Right atrium auricular region (tissue), 2 donors: ENCODE data around the gene CCDC91. TPM values are rescaled to one million over a fixed set of nuclear protein-coding genes. Genes with fewer than 3 reads are reported as not detected.

ENCODE experiments used
- DNase-seq: peaks from one replicate; pipeline ENCODE4 v3.0.0-alpha.2; 2019; ENCODE audit warnings: low spot score
- H3K27ac ChIP-seq, 2 donors: fragments of 200-600 bp; sonication (generic); 1 replicate in 1 of 2; 2 replicates in 1 of 2; pipeline ENCODE4 v1.5.1; 2016 to 2019
- H3K27me3 ChIP-seq, 2 donors: fragments of 200-600 bp; sonication (generic); one replicate each; pipeline versions ENCODE4 v1.5.1 to v1.6.0; 2017 to 2019
- H3K36me3 ChIP-seq: fragments of 200-600 bp; sonication (generic); one replicate; pipeline ENCODE4 v1.5.1; 2016
- H3K4me1 ChIP-seq, 2 donors: fragments of 200-600 bp; sonication (generic); one replicate each; pipeline versions ENCODE4 v1.5.1 to v1.6.0; 2017 to 2019
- H3K4me3 ChIP-seq, 2 donors: fragments of 200-600 bp; sonication (generic); 1 replicate in 1 of 2; 2 replicates in 1 of 2; pipeline ENCODE4 v1.5.1; 2017 to 2019; ENCODE audit warnings: mild to moderate bottlenecking in 1 of 2, moderate library complexity in 1 of 2
- H3K9me3 ChIP-seq, 2 donors: fragments of 200-600 bp; sonication (generic); one replicate each; pipeline ENCODE4 v1.5.1; 2019
- total RNA-seq, 2 donors: library from RNA; depleted of rRNA; stranded (reverse); fragments of >200 nt; gene quantifications; one replicate each; pipeline ENCODE4 v1.1.0, GENCODE V29; 2016
- TF ChIP-seq, protein P1 (sequence below), 2 donors: fragments of 200-600 bp; sonication (generic); IDR thresholded peaks; one replicate each; pipeline ENCODE4 v1.5.1; 2019; ENCODE audit warnings: antibody characterized with exemption in 2 of 2

Gene CCDC91
- total RNA-seq, 2 donors from 2014 or later = 33.6 to 36.1 TPM

DNA sequence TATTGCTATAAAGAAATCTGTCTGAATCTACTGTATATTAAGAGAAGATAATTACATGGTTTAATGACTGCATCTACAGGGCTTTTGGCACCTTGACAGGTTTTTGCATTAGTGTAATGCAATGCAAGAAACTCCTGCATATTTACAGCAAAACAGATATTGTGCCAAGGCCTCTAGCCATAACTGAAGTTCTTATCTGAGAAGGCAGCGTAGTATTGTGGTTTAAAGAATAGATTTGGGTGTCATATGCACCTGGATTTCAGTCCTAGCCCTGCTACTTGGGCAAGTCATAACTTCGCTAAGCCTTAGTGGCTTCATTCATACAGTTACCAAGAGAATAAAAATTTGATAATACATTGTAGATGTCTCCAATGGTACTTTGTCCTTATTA lies 350.1 kb downstream of the CCDC91 start:
- TF ChIP-seq, protein P1, sequence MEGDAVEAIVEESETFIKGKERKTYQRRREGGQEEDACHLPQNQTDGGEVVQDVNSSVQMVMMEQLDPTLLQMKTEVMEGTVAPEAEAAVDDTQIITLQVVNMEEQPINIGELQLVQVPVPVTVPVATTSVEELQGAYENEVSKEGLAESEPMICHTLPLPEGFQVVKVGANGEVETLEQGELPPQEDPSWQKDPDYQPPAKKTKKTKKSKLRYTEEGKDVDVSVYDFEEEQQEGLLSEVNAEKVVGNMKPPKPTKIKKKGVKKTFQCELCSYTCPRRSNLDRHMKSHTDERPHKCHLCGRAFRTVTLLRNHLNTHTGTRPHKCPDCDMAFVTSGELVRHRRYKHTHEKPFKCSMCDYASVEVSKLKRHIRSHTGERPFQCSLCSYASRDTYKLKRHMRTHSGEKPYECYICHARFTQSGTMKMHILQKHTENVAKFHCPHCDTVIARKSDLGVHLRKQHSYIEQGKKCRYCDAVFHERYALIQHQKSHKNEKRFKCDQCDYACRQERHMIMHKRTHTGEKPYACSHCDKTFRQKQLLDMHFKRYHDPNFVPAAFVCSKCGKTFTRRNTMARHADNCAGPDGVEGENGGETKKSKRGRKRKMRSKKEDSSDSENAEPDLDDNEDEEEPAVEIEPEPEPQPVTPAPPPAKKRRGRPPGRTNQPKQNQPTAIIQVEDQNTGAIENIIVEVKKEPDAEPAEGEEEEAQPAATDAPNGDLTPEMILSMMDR (IDR thresholded peaks at IDR 0.05) = no peak

DNA sequence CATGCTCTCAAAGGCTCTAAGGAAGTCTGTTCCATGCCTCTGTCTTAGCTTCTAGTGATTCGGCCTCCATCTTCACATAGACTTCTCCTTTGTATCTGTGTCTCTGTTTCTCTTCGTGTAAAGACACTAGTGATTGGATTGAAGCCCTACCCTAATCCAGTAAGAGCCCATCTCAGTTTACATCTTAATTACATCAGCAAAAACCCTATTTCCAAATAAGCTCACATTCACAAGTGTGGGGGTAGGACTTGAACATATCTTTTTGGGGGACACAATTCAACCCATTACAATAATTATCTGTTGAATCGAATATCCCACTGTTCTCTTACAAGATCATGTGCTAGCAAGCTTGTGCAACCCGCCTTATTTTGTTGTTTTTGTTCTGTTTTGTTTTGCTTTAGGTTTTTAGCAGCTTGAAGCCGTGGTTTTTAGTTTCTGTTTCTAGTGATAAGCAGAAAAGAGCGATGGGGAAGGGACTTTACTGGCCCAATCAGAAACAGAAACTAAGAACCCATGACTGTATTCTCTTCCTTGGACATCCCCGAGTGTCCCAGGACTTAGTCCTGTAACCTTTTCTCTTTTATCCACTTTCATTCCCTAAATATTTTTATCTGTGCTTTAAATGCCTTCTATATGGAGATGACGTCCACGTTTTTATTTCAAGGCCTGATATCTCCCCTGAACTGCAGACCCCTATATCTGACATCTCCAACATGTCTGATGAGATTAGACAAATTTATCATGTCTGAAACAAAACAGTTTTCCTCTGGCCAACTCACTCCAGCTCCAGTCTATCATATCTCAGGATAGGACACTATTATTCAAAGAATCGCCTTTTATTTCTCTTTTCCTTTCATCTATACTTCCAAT lies 353.0 kb downstream of the CCDC91 start:
- TF ChIP-seq, protein P1 (IDR thresholded peaks at IDR 0.05) = no peak
- no peak overlapping the region for H3K27ac ChIP-seq
- H3K36me3 ChIP-seq = no peaks in the 10 kb centered on the region
- H3K4me3 ChIP-seq = no peak overlapping the region
- no peaks in the 10 kb centered on the region for H3K4me1 ChIP-seq
- H3K27me3 ChIP-seq = no peaks in the 10 kb centered on the region
- DNase-seq = no peak
- H3K9me3 ChIP-seq = no peaks in the 10 kb centered on the region

More for the DNA sequence above, 350.1 kb downstream of the CCDC91 start:
- Histone ChIP-seq H3K4me3 (no peak overlapping the region), H3K27me3 (no peaks in the 10 kb centered on the region), H3K9me3 (no peaks in the 10 kb centered on the region), H3K4me1 (peaks cover 0 to 4% of the 10 kb centered on the region in 2 donors), H3K36me3 (no peaks in the 10 kb centered on the region), H3K27ac (no peak overlapping the region)
- no peak for DNase-seq

DNA sequence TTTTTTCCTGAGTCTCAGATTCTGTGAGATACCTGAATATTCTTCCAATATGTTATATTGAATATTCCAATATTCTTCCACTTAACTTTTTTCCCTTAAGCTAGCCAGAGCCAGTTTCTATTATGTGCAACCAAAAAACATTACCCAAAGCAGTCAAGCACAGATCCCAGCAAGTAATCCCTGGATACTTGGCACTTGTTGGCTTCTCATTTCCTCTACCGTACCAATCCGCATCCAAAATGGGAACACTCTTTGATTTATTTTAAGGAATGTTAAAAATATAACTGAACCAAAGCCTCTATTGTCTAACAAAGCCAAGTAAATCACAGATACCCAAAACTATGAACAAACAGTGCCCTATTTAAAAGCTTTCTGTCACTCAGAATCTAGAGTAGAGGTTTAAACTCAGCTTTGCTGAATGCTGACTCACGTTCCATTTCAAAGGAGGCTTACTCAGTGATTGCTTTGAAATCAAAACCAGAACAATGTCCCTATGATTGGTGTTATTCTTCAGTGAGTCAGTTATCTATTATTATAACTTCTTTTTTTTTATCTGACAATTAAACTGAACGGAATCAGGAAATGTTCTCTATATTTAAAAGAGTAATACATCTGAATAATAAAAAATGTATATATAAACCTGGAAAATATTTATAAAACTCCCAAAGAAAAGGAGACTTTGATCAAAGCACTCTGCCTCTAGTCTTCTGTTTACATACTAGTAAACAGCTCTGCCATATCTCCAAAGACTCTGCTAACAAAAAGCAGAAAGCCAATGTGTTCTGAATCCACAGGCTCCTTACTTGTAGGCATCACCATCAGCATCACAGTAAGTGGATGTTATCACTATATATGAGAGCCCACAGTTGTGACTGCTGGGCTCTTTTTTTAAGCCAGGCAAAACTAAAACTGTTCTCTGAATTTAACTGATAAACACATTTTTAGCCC lies 360.8 kb downstream of the CCDC91 start:
- DNase-seq = no peak
- Histone ChIP-seq H3K4me1 (peaks cover 0 to 4% of the 10 kb centered on the region in 2 donors), H3K27ac (no peak overlapping the region), H3K27me3 (no peaks in the 10 kb centered on the region), H3K36me3 (no peaks in the 10 kb centered on the region), H3K4me3 (no peak overlapping the region), H3K9me3 (no peaks in the 10 kb centered on the region)
- TF ChIP-seq, protein P1 (IDR thresholded peaks at IDR 0.05) = no peak

DNA sequence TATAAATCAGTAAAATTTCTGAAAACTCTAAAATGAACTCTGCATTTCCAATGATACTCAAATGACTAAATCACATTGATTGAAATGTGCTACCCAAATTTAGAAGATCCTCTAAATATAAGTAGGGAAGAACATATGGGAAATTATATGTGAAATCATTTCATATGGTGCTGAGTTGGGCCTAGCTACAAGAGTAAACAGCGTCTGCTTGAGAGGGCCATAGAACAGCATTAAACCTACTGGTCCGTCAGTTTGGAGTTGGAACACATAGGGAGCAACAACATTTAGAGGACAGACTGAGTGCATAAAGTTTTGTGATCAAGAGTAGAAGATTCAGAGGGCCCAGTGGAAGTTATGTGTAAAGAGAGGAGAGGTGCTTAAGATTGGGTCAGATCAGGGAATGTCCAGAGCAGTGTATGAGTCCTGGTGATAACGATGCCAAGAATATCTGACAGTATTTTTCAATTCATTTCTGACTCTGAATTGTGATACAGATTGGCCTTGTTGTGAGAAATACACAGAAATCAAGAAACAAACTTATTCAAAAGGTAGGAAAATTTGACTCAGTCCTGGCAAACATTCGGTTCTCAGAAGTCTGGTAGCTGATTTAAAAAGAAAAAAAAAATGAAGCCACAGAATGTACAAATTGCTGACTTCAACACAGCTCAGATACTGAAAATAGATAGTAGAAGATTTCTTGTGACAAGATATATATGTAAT lies 362.2 kb downstream of the CCDC91 start:
- Histone ChIP-seq H3K36me3 (no peaks in the 10 kb centered on the region), H3K27ac (no peak overlapping the region), H3K9me3 (no peaks in the 10 kb centered on the region), H3K4me3 (no peak overlapping the region), H3K4me1 (peaks cover 0 to 4% of the 10 kb centered on the region in 2 donors), H3K27me3 (no peaks in the 10 kb centered on the region)
- DNase-seq = no peak
- TF ChIP-seq, protein P1 (IDR thresholded peaks at IDR 0.05) = no peak

DNA sequence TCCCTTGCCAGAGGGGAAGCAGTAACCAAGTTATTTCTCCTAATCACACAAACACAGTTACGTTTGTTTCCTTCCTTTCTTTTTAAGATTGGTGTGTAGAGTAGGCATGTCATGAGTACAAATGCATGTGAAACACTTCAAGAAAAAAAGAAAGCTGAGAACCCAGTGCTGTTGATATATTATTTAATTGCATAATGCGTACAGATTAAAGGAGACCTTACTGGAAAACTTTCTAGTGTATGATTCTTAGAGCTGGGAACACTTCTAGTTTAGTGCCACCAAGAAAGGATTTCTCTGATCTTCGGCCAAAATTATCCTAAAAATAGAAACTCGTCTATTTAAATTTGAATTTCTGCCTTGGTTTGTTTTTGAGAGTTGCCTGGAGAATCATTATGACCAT lies 365.5 kb downstream of the CCDC91 start:
- H3K4me3 ChIP-seq = no peak overlapping the region
- no peaks in the 10 kb centered on the region for H3K9me3 ChIP-seq
- no peaks in the 10 kb centered on the region for H3K36me3 ChIP-seq
- TF ChIP-seq, protein P1 (IDR thresholded peaks at IDR 0.05) = no peak
- H3K27ac ChIP-seq = no peak overlapping the region
- H3K4me1 ChIP-seq = peaks cover 0 to 4% of the 10 kb centered on the region in 2 donors
- H3K27me3 ChIP-seq = no peaks in the 10 kb centered on the region
- DNase-seq = no peak
